OCI-LY1 (cell line): Measurements from ENCODE around the gene PAX5.

Experiments
- CTCF ChIP-seq: fragments of 200-600 bp; sonication (generic), shearing (Covaris generic); IDR thresholded peaks from 2 replicates; pipeline ENCODE4 v1.5.1; 2017; ENCODE audit warnings: mild to moderate bottlenecking, antibody characterized with exemption, low read length, moderate library complexity, mixed read lengths
- EZH2 ChIP-seq: fragments of 200-600 bp; sonication (generic), shearing (Covaris generic); IDR thresholded peaks from 2 replicates; pipeline ENCODE4 v1.8.0; 2017; ENCODE audit warnings: borderline replicate concordance, mixed run types, mild to moderate bottlenecking, antibody characterized with exemption, low read length, moderate library complexity, mixed read lengths

GRCh38 chr9:36816371-36816770 is 217.7 kb downstream of the PAX5 start:
- TF ChIP-seq CTCF (no peak), EZH2 (no peak)
